Measurements from ENCODE around the gene PADI1.
"Not testable (repeated sequence)": the region's sequence is repeated elsewhere in the genome, so short reads cannot be mapped to it uniquely, and the experiment has no call there.

PADI1 gene

GRCh38 chr1:17216078-17216477, 11.2 kb downstream of the PADI1 start:
- no peak for DNase-seq (ENCODE audit: low read depth, low spot score)

GRCh38 chr1:17217607-17218006, 12.7 kb downstream of the PADI1 start:
- no peak for DNase-seq (ENCODE audit: low read depth, low spot score)

GRCh38 chr1:17218939-17219338, 14.0 kb downstream of the PADI1 start:
- no peak for DNase-seq (ENCODE audit: low read depth, low spot score)

GRCh38 chr1:17220287-17220686, 15.4 kb downstream of the PADI1 start:
- no peak for DNase-seq (ENCODE audit: low read depth, low spot score)

GRCh38 chr1:17222557-17222956, 17.6 kb downstream of the PADI1 start:
- no peak for DNase-seq (ENCODE audit: low read depth, low spot score)

- no peak for DNase-seq (ENCODE audit: low read depth, low spot score)
Observed at GRCh38 chr1:17224434-17224833, 19.5 kb downstream of the PADI1 start.

GRCh38 chr1:17225140-17225539, 20.2 kb downstream of the PADI1 start:
- DNase-seq (ENCODE audit: low read depth, low spot score) = no peak

GRCh38 chr1:17227358-17227915, 22.5 kb downstream of the PADI1 start:
- DNase-seq (ENCODE audit: low read depth, low spot score) = no peak

GRCh38 chr1:17228619-17229018, 23.7 kb downstream of the PADI1 start:
- no peak for DNase-seq (ENCODE audit: low read depth, low spot score)

- DNase-seq (ENCODE audit: low read depth, low spot score) = no peak
Observed at GRCh38 chr1:17229379-17229778, 24.5 kb downstream of the PADI1 start.

- no peak for DNase-seq (ENCODE audit: low read depth, low spot score)
Observed at GRCh38 chr1:17230106-17230505, 25.2 kb downstream of the PADI1 start.

- no peak for DNase-seq (ENCODE audit: low read depth, low spot score)
Observed at GRCh38 chr1:17230671-17231310, 25.9 kb downstream of the PADI1 start.

- no peak for DNase-seq (ENCODE audit: low read depth, low spot score)
Observed at GRCh38 chr1:17232759-17233661, 28.1 kb downstream of the PADI1 start.

GRCh38 chr1:17233675-17234320, 28.9 kb downstream of the PADI1 start:
- DNase-seq (ENCODE audit: low read depth, low spot score) = no peak

- no peak for DNase-seq (ENCODE audit: low read depth, low spot score)
Observed at GRCh38 chr1:17234405-17234804, 29.5 kb downstream of the PADI1 start.

- no peak for DNase-seq (ENCODE audit: low read depth, low spot score)
Observed at GRCh38 chr1:17235135-17235885, 30.4 kb downstream of the PADI1 start.

GRCh38 chr1:17236779-17237560, 32.0 kb downstream of the PADI1 start:
- DNase-seq (ENCODE audit: low read depth, low spot score) = peak; percentile 81

- DNase-seq (ENCODE audit: low read depth, low spot score) = no peak
Observed at GRCh38 chr1:17237561-17237903, 32.6 kb downstream of the PADI1 start.

GRCh38 chr1:17239420-17239819, 34.5 kb downstream of the PADI1 start:
- DNase-seq (ENCODE audit: low read depth, low spot score) = no peak

GRCh38 chr1:17241011-17241779, 36.3 kb downstream of the PADI1 start:
- not testable (repeated sequence) for DNase-seq (ENCODE audit: low read depth, low spot score)

All from activated CD4-positive, CD25-positive, alpha-beta regulatory T cell treated with anti-CD3 and anti-CD28 coated beads, Interleukin-2, amount 50 U/mL, for 16 hours (primary cell).